HG02938 (cell line): ENCODE measurements around the gene WDR43.
"Not testable (repeated sequence)": the region's sequence is repeated elsewhere in the genome, so short reads cannot be mapped to it uniquely, and the experiment has no call there.

Experiments used
- ATAC-seq: cut with Tn5 transposase; IDR thresholded peaks from one replicate; pipeline ENCODE4 v1.9.1; 2021; ENCODE audit warnings: mild to moderate bottlenecking, moderate library complexity; ENCODE audit not compliant: unreplicated experiment

WDR43 gene

GRCh38 chr2:28962505-28962904, 68.0 kb downstream of the WDR43 start:
- ATAC-seq = no peak

- ATAC-seq = no peak
Measured at GRCh38 chr2:28970464-28971160, 76.1 kb downstream of the WDR43 start.

GRCh38 chr2:28972778-28973335, 78.4 kb downstream of the WDR43 start:
- ATAC-seq = no peak

- ATAC-seq = no peak
Measured at GRCh38 chr2:28974252-28974651, 79.8 kb downstream of the WDR43 start.

GRCh38 chr2:28975671-28976070, 81.2 kb downstream of the WDR43 start:
- no peak for ATAC-seq

GRCh38 chr2:28976584-28976983, 82.1 kb downstream of the WDR43 start:
- no peak for ATAC-seq

- no peak for ATAC-seq
Measured at GRCh38 chr2:28977176-28977875, 82.9 kb downstream of the WDR43 start.

GRCh38 chr2:28978001-28978400, 83.5 kb downstream of the WDR43 start:
- not testable (repeated sequence) for ATAC-seq

GRCh38 chr2:28978606-28979005, 84.1 kb downstream of the WDR43 start:
- ATAC-seq = no peak

GRCh38 chr2:28979041-28979440, 84.6 kb downstream of the WDR43 start:
- no peak for ATAC-seq

GRCh38 chr2:28979576-28980366, 85.3 kb downstream of the WDR43 start:
- ATAC-seq = no peak

GRCh38 chr2:28980368-28981015, 86.0 kb downstream of the WDR43 start:
- ATAC-seq = no peak

- ATAC-seq = no peak
Measured at GRCh38 chr2:28981016-28981441, 86.6 kb downstream of the WDR43 start, which contains the start of gene TOGARAM2. Gene TOGARAM2, plus strand, starts transcription at chr2:28981298. Its CDS starts 13,537 bp downstream, at chr2:28994835.

- ATAC-seq = no peak
Measured at GRCh38 chr2:28981620-28982376, 87.3 kb downstream of the WDR43 start.

GRCh38 chr2:28982381-28982950, 88.0 kb downstream of the WDR43 start:
- ATAC-seq = no peak

- no peak for ATAC-seq
Measured at GRCh38 chr2:28986429-28986828, 92.0 kb downstream of the WDR43 start.

GRCh38 chr2:28989973-28990372, 95.5 kb downstream of the WDR43 start:
- ATAC-seq = no peak

GRCh38 chr2:28990445-28990844, 96.0 kb downstream of the WDR43 start:
- no peak for ATAC-seq

GRCh38 chr2:28991021-28991420, 96.6 kb downstream of the WDR43 start:
- ATAC-seq = no peak

- ATAC-seq = no peak
Measured at GRCh38 chr2:28991460-28991859, 97.0 kb downstream of the WDR43 start.
